Astrocyte (in vitro differentiated cells and primary cell): ENCODE data around the gene EIF2S2. TPM values are rescaled to one million over a fixed set of nuclear protein-coding genes. Genes with fewer than 3 reads are reported as not detected.

ENCODE experiments used
- DNase-seq: peaks from one replicate; pipeline ENCODE4 v3.0.0-alpha.2; 2010; ENCODE audit warnings: low read depth
- FAIRE-seq: peaks from 2 replicates; lab custom pipeline; 2011; peaks lifted over from hg19 to GRCh38; lab: Jason Lieb, UNC
- H2AFZ ChIP-seq: 2 replicates; pipeline ENCODE4 v1.6.0; 2012; ENCODE audit warnings: low read depth, low read length, inconsistent platforms
- H3K27ac ChIP-seq: 2 replicates; pipeline ENCODE4 v1.5.1; 2011; ENCODE audit warnings: low read depth, low read length, inconsistent platforms
- H3K27me3 ChIP-seq: 2 replicates; pipeline ENCODE4 v1.6.0; 2011; ENCODE audit warnings: low read length, inconsistent platforms; ENCODE audit not compliant: insufficient read depth
- H3K36me3 ChIP-seq: 2 replicates; pipeline ENCODE4 v1.5.1; 2011; ENCODE audit warnings: low read length, inconsistent platforms; ENCODE audit not compliant: insufficient read depth
- H3K4me1 ChIP-seq: 2 replicates; pipeline ENCODE4 v1.5.1; 2011; ENCODE audit warnings: low read length, inconsistent platforms; ENCODE audit not compliant: insufficient read depth
- H3K4me2 ChIP-seq: 2 replicates; pipeline ENCODE4 v1.6.0; 2012; ENCODE audit warnings: low read length, inconsistent platforms
- H3K4me3 ChIP-seq: 2 replicates; pipeline ENCODE4 v1.5.1; 2011; ENCODE audit warnings: low read depth, mild to moderate bottlenecking, low read length, inconsistent platforms; ENCODE audit not compliant: insufficient read depth
- H3K79me2 ChIP-seq: 2 replicates; pipeline ENCODE4 v1.6.0; 2012; ENCODE audit warnings: mild to moderate bottlenecking, low read length, inconsistent platforms; ENCODE audit not compliant: insufficient read depth
- H3K9ac ChIP-seq: 2 replicates; pipeline ENCODE4 v1.6.0; 2012; ENCODE audit warnings: mild to moderate bottlenecking, low read length, inconsistent platforms
- H3K9me3 ChIP-seq: 2 replicates; pipeline ENCODE4 v1.5.1; 2012; ENCODE audit warnings: low read depth, mild to moderate bottlenecking, low read length, inconsistent platforms; ENCODE audit not compliant: insufficient read depth
- H4K20me1 ChIP-seq: 2 replicates; pipeline ENCODE4 v1.6.0; 2012; ENCODE audit warnings: low read length, inconsistent platforms; ENCODE audit not compliant: insufficient read depth
- H3K27ac Mint-ChIP-seq: one replicate; pipeline ENCODE4 v1.8.0; 2021; ENCODE audit warnings: mild to moderate bottlenecking, mixed read lengths; ENCODE audit not compliant: unreplicated experiment
- H3K27me3 Mint-ChIP-seq: one replicate; pipeline ENCODE4 v1.8.0; 2021; ENCODE audit warnings: low read depth, mixed read lengths; ENCODE audit not compliant: unreplicated experiment
- H3K36me3 Mint-ChIP-seq: one replicate; pipeline ENCODE4 v1.8.0; 2021; ENCODE audit warnings: low read depth, mixed read lengths; ENCODE audit not compliant: unreplicated experiment
- H3K4me1 Mint-ChIP-seq: one replicate; pipeline ENCODE4 v1.8.0; 2021; ENCODE audit warnings: low read depth, mixed read lengths; ENCODE audit not compliant: unreplicated experiment
- H3K4me3 Mint-ChIP-seq: one replicate; pipeline ENCODE4 v1.8.0; 2021; ENCODE audit warnings: mild to moderate bottlenecking, moderate library complexity, mixed read lengths; ENCODE audit not compliant: unreplicated experiment
- H3K9me3 Mint-ChIP-seq: one replicate; pipeline ENCODE4 v1.8.0; 2021; ENCODE audit warnings: mild to moderate bottlenecking, mixed read lengths; ENCODE audit not compliant: unreplicated experiment
- EZH2 ChIP-seq: IDR thresholded peaks from 2 replicates; pipeline ENCODE4 v1.6.1; 2012; ENCODE audit warnings: mild to moderate bottlenecking, low read length, inconsistent platforms; ENCODE audit not compliant: insufficient read depth
- microRNA-seq: library from miRNA; unstranded; fragments of <30 nt; microRNA quantifications from one replicate; pipeline ENCODE4 v1.2.0, GENCODE V29; 2020
- total RNA-seq: library from RNA; stranded (reverse); gene quantifications from 2 replicates; pipeline ENCODE4 v1.2.1, GENCODE V29; 2021
- TF ChIP-seq, protein P1 (sequence below): IDR thresholded peaks from 2 replicates; pipeline ENCODE4 v1.5.1; 2011; ENCODE audit warnings: low read depth, mild to moderate bottlenecking, inconsistent platforms, low read length, moderate library complexity; ENCODE audit not compliant: insufficient read depth

EIF2S2 gene
- total RNA-seq, 1 donor from 2014 or later, result 122 TPM

DNA sequence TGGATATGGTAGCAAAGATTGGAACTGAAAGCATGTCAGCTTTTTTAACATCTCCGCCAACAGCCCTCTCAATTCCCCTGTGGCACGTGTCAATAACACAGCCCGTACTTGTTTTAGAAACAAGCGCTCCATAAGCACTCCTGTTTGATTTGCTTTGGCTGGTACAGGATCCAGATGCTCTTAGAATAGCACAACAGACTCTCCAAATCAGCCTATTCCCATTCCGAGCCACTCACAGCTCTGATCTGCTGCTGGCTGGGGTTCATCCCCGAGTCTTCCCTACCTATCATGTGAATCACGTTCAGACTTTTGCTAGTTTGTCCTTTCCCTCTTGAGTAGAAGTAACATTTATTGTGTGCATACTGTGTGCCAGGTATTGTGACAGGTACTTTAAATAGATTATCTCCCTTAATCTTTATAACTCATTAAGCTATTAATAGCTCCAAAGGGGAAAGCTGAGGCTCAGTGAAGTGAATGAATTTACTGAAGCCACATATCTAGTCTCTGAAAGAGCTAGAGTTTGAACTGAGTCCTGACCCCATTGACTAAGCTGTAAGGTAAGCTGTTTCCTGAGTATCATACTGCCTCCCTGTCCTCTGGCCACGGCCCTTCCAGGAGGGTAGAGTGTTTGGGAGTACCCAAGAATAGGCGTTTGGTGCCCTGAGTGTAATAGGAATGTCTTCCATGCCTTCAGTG, 71.6 kb downstream of the EIF2S2 start:
- Histone ChIP-seq H3K4me2 (no peak overlapping the region), H3K79me2 (peaks cover 97% of the 10 kb centered on the region), H3K36me3 (no peaks in the 10 kb centered on the region), H4K20me1 (peaks cover 97% of the 10 kb centered on the region), H3K27ac (no peak overlapping the region), H3K27me3 (no peaks in the 10 kb centered on the region), H3K9ac (no peak overlapping the region), H3K4me1 (no peaks in the 10 kb centered on the region), H3K4me3 (no peak overlapping the region), H3K9me3 (no peaks in the 10 kb centered on the region), H2AFZ (no peak overlapping the region)
- no peak overlapping the region for H3K27ac Mint-ChIP-seq
- no peak overlapping the region for H3K4me3 Mint-ChIP-seq
- TF ChIP-seq, protein P1, sequence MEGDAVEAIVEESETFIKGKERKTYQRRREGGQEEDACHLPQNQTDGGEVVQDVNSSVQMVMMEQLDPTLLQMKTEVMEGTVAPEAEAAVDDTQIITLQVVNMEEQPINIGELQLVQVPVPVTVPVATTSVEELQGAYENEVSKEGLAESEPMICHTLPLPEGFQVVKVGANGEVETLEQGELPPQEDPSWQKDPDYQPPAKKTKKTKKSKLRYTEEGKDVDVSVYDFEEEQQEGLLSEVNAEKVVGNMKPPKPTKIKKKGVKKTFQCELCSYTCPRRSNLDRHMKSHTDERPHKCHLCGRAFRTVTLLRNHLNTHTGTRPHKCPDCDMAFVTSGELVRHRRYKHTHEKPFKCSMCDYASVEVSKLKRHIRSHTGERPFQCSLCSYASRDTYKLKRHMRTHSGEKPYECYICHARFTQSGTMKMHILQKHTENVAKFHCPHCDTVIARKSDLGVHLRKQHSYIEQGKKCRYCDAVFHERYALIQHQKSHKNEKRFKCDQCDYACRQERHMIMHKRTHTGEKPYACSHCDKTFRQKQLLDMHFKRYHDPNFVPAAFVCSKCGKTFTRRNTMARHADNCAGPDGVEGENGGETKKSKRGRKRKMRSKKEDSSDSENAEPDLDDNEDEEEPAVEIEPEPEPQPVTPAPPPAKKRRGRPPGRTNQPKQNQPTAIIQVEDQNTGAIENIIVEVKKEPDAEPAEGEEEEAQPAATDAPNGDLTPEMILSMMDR, result no peak
- no peak for TF ChIP-seq EZH2
- no peaks in the 10 kb centered on the region for H3K9me3 Mint-ChIP-seq
- DNase-seq (no peak), FAIRE-seq (no peak)
- no peaks in the 10 kb centered on the region for H3K27me3 Mint-ChIP-seq
- H3K36me3 Mint-ChIP-seq, result peaks cover 5% of the 10 kb centered on the region
- peaks cover 19% of the 10 kb centered on the region for H3K4me1 Mint-ChIP-seq

Small RNAs within 50 kb of the gene (microRNA-seq; reads per million reads assigned to microRNA genes)
- gene MIR4755, result 0.82 reads per million

Other genes with a start within 250 kb of the EIF2S2 start
- 90.5 and 105 TPM in 2 replicates for gene RALY, start 118.3 kb downstream of the EIF2S2 start, total RNA-seq
- gene ASIP, start 129.2 kb upstream of the EIF2S2 start, total RNA-seq, result not detected in 2 replicates
- 172 and 203 TPM in 2 replicates for gene AHCY, start 191.1 kb upstream of the EIF2S2 start, total RNA-seq